Astrocyte of the spinal cord (primary cell): ENCODE data around the gene BHMT2.

Source experiments
- DNase-seq: peaks from one replicate; pipeline ENCODE4 v3.0.0; 2011; ENCODE audit warnings: low read depth, low spot score
- H3K4me3 ChIP-seq: 2 replicates; pipeline ENCODE4 v1.5.1; 2011; ENCODE audit warnings: low read depth, mild to moderate bottlenecking, low read length, moderate library complexity
- in situ Hi-C: cut with HindIII; loops from 2 replicates; pipeline ENCODE4 v1.10.0; 2017; ENCODE audit warnings: low sequenced_read_pairs
- TF ChIP-seq, protein P1 (sequence below): IDR thresholded peaks from 2 replicates; pipeline ENCODE4 v1.5.1; 2012; ENCODE audit warnings: low read depth, mild to moderate bottlenecking, low read length, inconsistent platforms

Gene BHMT2

DNA sequence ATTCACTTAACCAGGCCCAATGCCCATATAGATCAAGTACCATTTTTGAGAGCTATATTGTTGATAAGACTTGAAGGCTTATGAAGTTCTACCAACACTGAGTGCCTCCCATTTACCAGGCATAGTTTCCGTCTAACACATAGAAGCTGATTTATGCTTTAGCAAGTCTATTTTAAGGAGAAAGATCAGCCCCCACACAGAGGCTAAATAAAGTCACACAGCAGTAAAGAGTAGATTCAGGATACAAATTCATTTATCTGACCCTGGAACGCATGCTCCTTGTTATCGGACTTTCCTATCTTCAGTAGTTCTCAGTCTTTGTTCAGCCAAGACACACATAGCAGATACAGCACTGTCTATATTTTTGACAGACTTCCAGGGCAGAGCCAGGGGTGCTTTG lies 34.3 kb upstream of the BHMT2 start:
- DNase-seq: no peak
- no peak overlapping the region for H3K4me3 ChIP-seq
- TF ChIP-seq, protein P1, sequence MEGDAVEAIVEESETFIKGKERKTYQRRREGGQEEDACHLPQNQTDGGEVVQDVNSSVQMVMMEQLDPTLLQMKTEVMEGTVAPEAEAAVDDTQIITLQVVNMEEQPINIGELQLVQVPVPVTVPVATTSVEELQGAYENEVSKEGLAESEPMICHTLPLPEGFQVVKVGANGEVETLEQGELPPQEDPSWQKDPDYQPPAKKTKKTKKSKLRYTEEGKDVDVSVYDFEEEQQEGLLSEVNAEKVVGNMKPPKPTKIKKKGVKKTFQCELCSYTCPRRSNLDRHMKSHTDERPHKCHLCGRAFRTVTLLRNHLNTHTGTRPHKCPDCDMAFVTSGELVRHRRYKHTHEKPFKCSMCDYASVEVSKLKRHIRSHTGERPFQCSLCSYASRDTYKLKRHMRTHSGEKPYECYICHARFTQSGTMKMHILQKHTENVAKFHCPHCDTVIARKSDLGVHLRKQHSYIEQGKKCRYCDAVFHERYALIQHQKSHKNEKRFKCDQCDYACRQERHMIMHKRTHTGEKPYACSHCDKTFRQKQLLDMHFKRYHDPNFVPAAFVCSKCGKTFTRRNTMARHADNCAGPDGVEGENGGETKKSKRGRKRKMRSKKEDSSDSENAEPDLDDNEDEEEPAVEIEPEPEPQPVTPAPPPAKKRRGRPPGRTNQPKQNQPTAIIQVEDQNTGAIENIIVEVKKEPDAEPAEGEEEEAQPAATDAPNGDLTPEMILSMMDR: no peak
- in situ Hi-C loops: no loop called here

DNA sequence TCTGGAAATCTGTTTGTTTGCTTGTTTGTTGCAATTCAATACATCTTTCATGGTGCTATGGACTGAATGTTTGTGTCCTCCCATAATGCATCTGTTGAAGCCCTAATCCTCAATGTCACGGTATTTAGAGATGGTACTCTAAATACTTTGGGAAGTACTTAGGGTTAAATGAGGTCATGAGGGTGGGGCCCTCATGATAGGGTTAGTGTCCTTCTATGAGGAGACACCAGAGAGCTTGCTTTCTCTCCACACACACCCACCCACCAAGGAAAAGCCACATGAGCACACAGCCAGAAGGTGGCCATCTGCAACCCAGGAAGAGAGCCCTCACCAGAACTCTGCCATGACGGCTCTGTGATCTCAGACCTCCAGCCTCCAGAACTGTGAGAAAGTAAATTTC lies 32.8 kb upstream of the BHMT2 start:
- no peak overlapping the region for H3K4me3 ChIP-seq
- in situ Hi-C loops: no loop called here
- TF ChIP-seq, protein P1: no peak
- no peak for DNase-seq

DNA sequence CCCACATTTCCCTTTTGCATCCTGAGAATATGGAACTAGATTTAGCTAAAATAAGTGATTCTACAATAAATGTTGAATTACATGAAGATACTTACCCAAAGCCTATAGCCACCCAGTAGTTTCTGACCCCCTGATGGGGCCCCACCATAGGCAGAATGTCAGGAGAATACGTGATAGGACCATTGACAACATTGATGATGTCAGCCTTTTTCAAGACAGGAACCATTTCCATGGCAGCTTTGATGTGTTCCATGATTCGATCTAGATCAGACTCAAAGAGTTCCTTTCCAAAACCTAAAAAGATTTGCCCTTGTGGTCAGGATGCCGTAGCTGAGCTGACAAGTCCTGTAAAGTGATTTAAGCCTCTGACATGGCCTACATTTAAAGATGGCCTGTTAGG lies 27.4 kb upstream of the BHMT2 start:
- no peak for DNase-seq
- TF ChIP-seq, protein P1: no peak
- no peak overlapping the region for H3K4me3 ChIP-seq
- in situ Hi-C loops: no loop called here

DNA sequence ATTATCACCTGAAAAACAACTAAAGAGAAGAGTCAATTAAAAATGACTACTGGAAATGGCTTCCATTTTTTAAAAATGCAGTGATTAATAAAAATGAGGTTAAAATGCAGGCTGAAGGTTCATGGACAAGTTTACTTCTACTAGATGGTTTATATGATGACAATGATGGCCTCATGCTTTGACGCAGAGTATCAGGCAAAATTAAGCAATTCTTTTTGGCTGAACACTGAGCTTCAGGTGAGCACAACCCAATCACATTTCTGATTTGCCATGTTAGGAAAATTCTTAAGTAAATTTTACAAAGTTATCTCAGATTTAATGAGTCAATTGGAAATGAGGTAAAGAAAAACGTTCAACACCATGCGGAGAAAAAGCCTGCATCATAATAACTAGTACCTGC lies 22.4 kb upstream of the BHMT2 start:
- in situ Hi-C loops: no loop called here
- TF ChIP-seq, protein P1: no peak
- no peak for DNase-seq
- no peak overlapping the region for H3K4me3 ChIP-seq

DNA sequence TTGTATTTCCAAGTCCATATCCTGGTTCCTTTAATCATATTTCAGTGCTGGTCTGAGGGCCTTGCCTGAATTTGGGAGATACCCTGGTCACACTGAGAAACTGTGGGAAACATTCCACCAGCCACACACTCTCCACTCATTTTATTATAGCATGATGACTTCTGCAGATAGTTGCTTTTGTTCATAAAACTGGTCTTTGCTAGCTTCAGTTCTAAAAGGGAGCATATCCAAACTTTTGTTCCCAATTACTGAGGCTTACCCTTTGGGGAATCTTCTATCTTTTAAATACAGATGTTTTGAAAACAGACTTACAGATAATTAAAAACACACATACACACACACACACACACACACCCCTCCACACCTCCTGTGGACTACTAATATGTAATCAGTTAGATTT lies 21.1 kb upstream of the BHMT2 start:
- TF ChIP-seq, protein P1: no peak
- no peak overlapping the region for H3K4me3 ChIP-seq
- DNase-seq: no peak
- in situ Hi-C loops: no loop called here

DNA sequence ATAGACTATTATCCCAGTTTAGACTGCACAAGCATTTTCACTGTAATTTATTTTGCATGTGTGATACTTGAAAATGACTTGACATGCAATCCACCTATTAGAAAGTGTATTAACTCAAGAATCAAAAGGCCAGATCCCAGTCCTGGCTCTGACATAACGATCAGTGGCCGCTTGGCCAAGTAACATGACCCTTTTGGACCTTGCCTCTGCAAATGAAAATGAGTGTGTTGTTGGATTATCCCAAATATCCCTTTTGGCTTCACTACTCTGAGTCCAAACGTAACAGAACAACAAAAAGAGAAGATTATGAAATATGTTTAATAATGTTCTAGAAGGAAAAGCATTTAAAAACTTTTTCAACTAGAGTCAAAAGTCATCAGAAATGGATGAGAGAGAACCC lies 19.1 kb upstream of the BHMT2 start:
- TF ChIP-seq, protein P1: no peak
- in situ Hi-C loops: no loop called here
- DNase-seq: no peak
- no peak overlapping the region for H3K4me3 ChIP-seq

DNA sequence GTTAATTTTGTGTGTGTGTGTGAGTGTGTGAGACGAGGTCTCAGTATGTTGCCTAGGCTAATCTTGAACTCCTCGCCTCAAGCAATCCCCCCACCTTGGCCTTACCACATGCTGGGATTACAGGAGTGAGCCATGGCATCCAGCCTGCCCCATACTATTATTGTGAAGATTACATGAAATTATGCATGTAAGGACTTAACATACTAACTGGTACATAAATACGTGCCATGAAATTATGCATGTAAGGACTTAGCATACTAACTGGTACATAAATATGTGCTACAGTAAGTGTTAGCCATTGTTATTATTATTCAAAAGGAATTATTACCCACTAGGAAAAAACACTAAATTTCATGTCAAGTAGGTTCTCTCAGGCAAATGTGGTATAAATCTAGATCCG lies 16.2 kb upstream of the BHMT2 start:
- no peak for DNase-seq
- TF ChIP-seq, protein P1: no peak
- in situ Hi-C loops: no loop called here
- no peak overlapping the region for H3K4me3 ChIP-seq
